Tibial artery (tissue), 4 donors: ENCODE data around the gene SIN3A.

Experiments
- DNase-seq, 2 donors: peaks; one replicate each; pipeline ENCODE4 v3.0.0-alpha.2; 2019
- H3K27ac ChIP-seq, 2 donors: fragments of 200-600 bp; sonication (generic) in 1 of 2; 1 replicate in 1 of 2; 2 replicates in 1 of 2; pipeline ENCODE4 v1.5.1; 2018 to 2019; ENCODE audit warnings: mild to moderate bottlenecking in 1 of 2
- H3K27me3 ChIP-seq, 2 donors: fragments of 200-600 bp; sonication (generic) in 1 of 2; one replicate each; pipeline versions ENCODE4 v1.5.1 to v1.6.0; 2016 to 2019
- H3K36me3 ChIP-seq, 3 donors: fragments of 200-600 bp; sonication (generic) in 2 of 3; one replicate each; pipeline ENCODE4 v1.5.1; 2016 to 2019; ENCODE audit warnings: mild to moderate bottlenecking in 2 of 3
- H3K4me1 ChIP-seq, 4 donors: fragments of 200-600 bp; sonication (generic) in 2 of 4; 1 replicate in 3 of 4; 2 replicates in 1 of 4; pipeline ENCODE4 v1.5.1; 2016 to 2019
- H3K4me3 ChIP-seq, 2 donors: fragments of 200-600 bp; sonication (generic) in 1 of 2; 1 replicate in 1 of 2; 2 replicates in 1 of 2; pipeline ENCODE4 v1.5.1; 2018 to 2019; ENCODE audit warnings: mild to moderate bottlenecking in 2 of 2
- H3K9me3 ChIP-seq, 3 donors: fragments of 200-600 bp; sonication (generic) in 1 of 3; one replicate each; pipeline ENCODE4 v1.5.1; 2016 to 2019
- CTCF ChIP-seq, 2 experiments: fragments of 200-600 bp in 1 of 2; fragments of 450-650 bp in 1 of 2; IDR thresholded peaks; one replicate each; pipeline ENCODE4 v1.5.1; 2017 to 2019; ENCODE audit warnings: antibody characterized with exemption in 2 of 2, mild to moderate bottlenecking in 1 of 2, moderate library complexity in 1 of 2
- intact Hi-C: fragments of 100-400 bp; cut with DNase I; formaldehyde crosslinking; loops from one replicate; pipeline ENCODE4 v1.15.0; 2023; ENCODE audit warnings: low total_unique reads

The SIN3A gene

GRCh38 chr15:75328493-75329314 is 122.8 kb downstream of the SIN3A start:
- intact Hi-C loops: no loop called here
- H3K36me3 ChIP-seq: no peaks in the 10 kb centered on the region
- DNase-seq: no peak
- no peaks in the 10 kb centered on the region for H3K9me3 ChIP-seq
- H3K4me1 ChIP-seq: no peaks in the 10 kb centered on the region
- TF ChIP-seq CTCF (IDR thresholded peaks at IDR 0.05): no peak
- H3K27me3 ChIP-seq: no peaks in the 10 kb centered on the region
- H3K4me3 ChIP-seq: no peak overlapping the region
- H3K27ac ChIP-seq: no peak overlapping the region

- intact Hi-C loops: no loop called here
- DNase-seq: no peak
- no peak overlapping the region for H3K27ac ChIP-seq
- H3K4me3 ChIP-seq: no peak overlapping the region
- no peaks in the 10 kb centered on the region for H3K36me3 ChIP-seq
- no peak for TF ChIP-seq CTCF (IDR thresholded peaks at IDR 0.05)
- H3K27me3 ChIP-seq: no peaks in the 10 kb centered on the region
- H3K9me3 ChIP-seq: no peaks in the 10 kb centered on the region
- no peaks in the 10 kb centered on the region for H3K4me1 ChIP-seq
Observed at GRCh38 chr15:75327491-75327890, 124.0 kb downstream of the SIN3A start.

GRCh38 chr15:75327005-75327404 is 124.5 kb downstream of the SIN3A start:
- intact Hi-C loops: no loop called here
- TF ChIP-seq CTCF (IDR thresholded peaks at IDR 0.05): no peak
- Histone ChIP-seq H3K4me3 (no peak overlapping the region), H3K27ac (no peak overlapping the region), H3K4me1 (no peaks in the 10 kb centered on the region), H3K27me3 (no peaks in the 10 kb centered on the region), H3K9me3 (no peaks in the 10 kb centered on the region), H3K36me3 (no peaks in the 10 kb centered on the region)
- no peak for DNase-seq

GRCh38 chr15:75325922-75326321 is 125.6 kb downstream of the SIN3A start:
- Histone ChIP-seq H3K27me3 (no peaks in the 10 kb centered on the region), H3K9me3 (no peaks in the 10 kb centered on the region), H3K27ac (no peak overlapping the region), H3K4me3 (no peak overlapping the region), H3K36me3 (no peaks in the 10 kb centered on the region), H3K4me1 (no peaks in the 10 kb centered on the region)
- no peak for TF ChIP-seq CTCF (IDR thresholded peaks at IDR 0.05)
- no peak for DNase-seq
- intact Hi-C loops: no loop called here

GRCh38 chr15:75321711-75322110 is 129.8 kb downstream of the SIN3A start:
- Histone ChIP-seq H3K36me3 (no peaks in the 10 kb centered on the region), H3K9me3 (no peaks in the 10 kb centered on the region), H3K27ac (no peak overlapping the region), H3K4me3 (no peak overlapping the region), H3K27me3 (no peaks in the 10 kb centered on the region), H3K4me1 (no peaks in the 10 kb centered on the region)
- intact Hi-C loops: loop anchor here (5.0 kb wide), 1 partner anchor 349 kb away; no protein-coding TSS in a partner anchor
- no peak for TF ChIP-seq CTCF (IDR thresholded peaks at IDR 0.05)
- no peak for DNase-seq
